Adrenal gland (tissue), 12 donors: Measurements from ENCODE around the gene CCDC174. TPM values are rescaled to one million over a fixed set of nuclear protein-coding genes. Genes with fewer than 3 reads are reported as not detected.

Experiments
- DNase-seq, 7 donors: peaks; one replicate each; pipeline ENCODE4 v3.0.0-alpha.2; 2019 to 2020
- H3K27ac ChIP-seq, 5 donors: fragments of 200-600 bp; sonication (generic) in 4 of 5; 1 replicate in 3 of 5; 2 replicates in 2 of 5; pipeline versions ENCODE4 v1.5.1 to v1.8.0; 2016 to 2020; ENCODE audit warnings: mild to moderate bottlenecking in 1 of 5
- H3K27me3 ChIP-seq: fragments of 200-600 bp; 2 replicates; pipeline ENCODE4 v1.8.0; 2021
- H3K36me3 ChIP-seq, 2 donors: fragments of 200-600 bp; replicated peaks in 1 of 2; 1 replicate in 1 of 2; 2 replicates in 1 of 2; pipeline versions ENCODE4 v1.5.1 to v1.8.0; 2018 to 2022
- H3K4me1 ChIP-seq, 2 donors: fragments of 200-600 bp; replicated peaks in 1 of 2; 1 replicate in 1 of 2; 2 replicates in 1 of 2; pipeline versions ENCODE4 v1.5.1 to v1.8.0; 2018 to 2021
- H3K4me3 ChIP-seq, 4 donors: fragments of 200-600 bp; sonication (generic) in 3 of 4; one replicate each; pipeline ENCODE4 v1.5.1; 2016 to 2018
- H3K9me3 ChIP-seq, 3 donors: fragments of 200-600 bp; sonication (generic) in 1 of 3; replicated peaks in 1 of 3; 1 replicate in 2 of 3; 2 replicates in 1 of 3; pipeline versions ENCODE4 v1.5.1 to v1.8.0; 2016 to 2021
- POLR2A ChIP-seq, 2 donors: fragments of 450-650 bp; IDR thresholded peaks; one replicate each; pipeline ENCODE4 v1.6.1; 2017; ENCODE audit warnings: antibody characterized with exemption in 2 of 2, mild to moderate bottlenecking in 2 of 2, moderate library complexity in 1 of 2
- WGBS, 4 donors: extraction: QIAGEN DNeasy Blood & Tissue Kit in 2 of 4; methylation state at CpG; one replicate each; pipeline versions ENCODE4 v1.1.5 to v1.1.7; 2013 to 2017; 5-methylcytosine and 5-hydroxymethylcytosine counted together
- intact Hi-C, 2 donors: fragments of 100-400 bp; cut with DNase I; formaldehyde crosslinking; loops; one replicate each; pipeline versions ENCODE4 v1.14.1 to v1.15.0; 2022 to 2023
- polyA plus RNA-seq, 3 donors: library from polyadenylated mRNA; stranded (reverse); fragments of 200-250 nt in 2 of 3; fragments of 350-450 nt in 1 of 3; fragmentation: Illumina TruSeq in 1 of 3; extraction: RNeasy Lipid Tissue Mini Kit (QIAGEN cat#74804) in 1 of 3; gene quantifications; one replicate each; pipeline ENCODE4 v1.2.3, GENCODE V29; 2013 to 2014
- total RNA-seq, 9 donors: library from RNA; depleted of rRNA in 4 of 9; stranded (reverse); fragments of >200 nt in 4 of 9; fragments of 120-200 nt in 1 of 9; fragmentation: NEBNext Ultra II Directional in 1 of 9; extraction: Animal tissue kit (Norgen Biotek cat#: 25700) in 1 of 9; gene quantifications; one replicate each; pipeline versions ENCODE4 v1.1.0 to v1.2.4, GENCODE V29; 2013 to 2023
- TF ChIP-seq, protein P1 (sequence below), 6 experiments: fragments of 450-650 bp in 4 of 6; fragments of 200-600 bp in 2 of 6; sonication (generic) in 1 of 6; IDR thresholded peaks; 1 replicate in 5 of 6; 2 replicates in 1 of 6; pipeline versions ENCODE4 v1.5.1 to v1.8.0; 2016 to 2021; ENCODE audit warnings: antibody characterized with exemption in 6 of 6, mild to moderate bottlenecking in 2 of 6, moderate library complexity in 1 of 6
- donor health status: healthy with polysubstance abuse.
- donor health status: Bipolar disorder and iron deficiency.
- donor health status: DM: yes; HTN: yes; CAD: no.
- donor health status: DM: no; HTN: no; CAD: no.
- donor health status: DM: no; HTN: no; CAD: no.
- donor health status: DM: yes; HTN: yes; CAD: no.

The CCDC174 gene
- total and polyA plus RNA-seq, 12 donors = 4.3 to 31.6 (median 20.1) TPM

DNA sequence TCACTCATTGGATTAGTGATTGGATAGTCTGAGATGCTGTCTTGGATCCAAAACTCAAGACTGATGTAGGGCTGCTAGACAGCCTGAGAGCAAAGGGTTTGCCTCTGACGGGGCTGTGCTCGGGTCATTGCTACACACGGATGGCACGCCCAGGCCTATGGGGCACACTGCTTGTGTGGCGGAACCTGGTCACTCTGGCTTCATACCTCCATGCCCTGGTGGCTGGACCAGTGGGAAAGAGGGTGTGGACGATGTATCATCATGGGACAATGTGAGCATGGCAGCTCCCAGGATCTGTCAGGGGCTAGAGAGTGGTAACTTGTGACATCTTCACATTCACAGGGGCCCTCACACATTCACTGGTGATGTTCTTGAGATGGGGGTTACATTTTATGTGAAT is 18.1 kb upstream of the CCDC174 start:
- H3K27ac ChIP-seq = no peak overlapping the region
- TF ChIP-seq, protein P1, sequence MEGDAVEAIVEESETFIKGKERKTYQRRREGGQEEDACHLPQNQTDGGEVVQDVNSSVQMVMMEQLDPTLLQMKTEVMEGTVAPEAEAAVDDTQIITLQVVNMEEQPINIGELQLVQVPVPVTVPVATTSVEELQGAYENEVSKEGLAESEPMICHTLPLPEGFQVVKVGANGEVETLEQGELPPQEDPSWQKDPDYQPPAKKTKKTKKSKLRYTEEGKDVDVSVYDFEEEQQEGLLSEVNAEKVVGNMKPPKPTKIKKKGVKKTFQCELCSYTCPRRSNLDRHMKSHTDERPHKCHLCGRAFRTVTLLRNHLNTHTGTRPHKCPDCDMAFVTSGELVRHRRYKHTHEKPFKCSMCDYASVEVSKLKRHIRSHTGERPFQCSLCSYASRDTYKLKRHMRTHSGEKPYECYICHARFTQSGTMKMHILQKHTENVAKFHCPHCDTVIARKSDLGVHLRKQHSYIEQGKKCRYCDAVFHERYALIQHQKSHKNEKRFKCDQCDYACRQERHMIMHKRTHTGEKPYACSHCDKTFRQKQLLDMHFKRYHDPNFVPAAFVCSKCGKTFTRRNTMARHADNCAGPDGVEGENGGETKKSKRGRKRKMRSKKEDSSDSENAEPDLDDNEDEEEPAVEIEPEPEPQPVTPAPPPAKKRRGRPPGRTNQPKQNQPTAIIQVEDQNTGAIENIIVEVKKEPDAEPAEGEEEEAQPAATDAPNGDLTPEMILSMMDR (IDR thresholded peaks at IDR 0.05) = no peak
- TF ChIP-seq POLR2A (IDR thresholded peaks at IDR 0.05) = no peak
- DNase-seq = no peak
- no peak overlapping the region for H3K4me3 ChIP-seq
- peaks cover 15% of the 10 kb centered on the region for H3K27me3 ChIP-seq
- WGBS, 4 donors = 65 to 83% (median 79%) methylated on average over 2 to 6 of the region's 6 CpGs
- intact Hi-C loops = no loop called here
- no peaks in the 10 kb centered on the region for H3K4me1 ChIP-seq
- H3K9me3 ChIP-seq = no peaks in the 10 kb centered on the region
- H3K36me3 ChIP-seq = no peaks in the 10 kb centered on the region

- WGBS, 4 donors = 29 to 35% (median 32%) methylated on average over 8 of the region's 8 CpGs
- TF ChIP-seq POLR2A (IDR thresholded peaks at IDR 0.05) = no peak
- TF ChIP-seq, protein P1 (IDR thresholded peaks at IDR 0.05) = peak; percentile 47 to 78 (median 66)
- H3K4me1 ChIP-seq = no peaks in the 10 kb centered on the region
- H3K36me3 ChIP-seq = no peaks in the 10 kb centered on the region
- intact Hi-C loops = no loop called here
- H3K4me3 ChIP-seq = no peak overlapping the region
- H3K27me3 ChIP-seq = peaks cover 19% of the 10 kb centered on the region
- H3K9me3 ChIP-seq = no peaks in the 10 kb centered on the region
- peak; percentile 26 to 78 (median 62) for DNase-seq
- H3K27ac ChIP-seq = no peak overlapping the region
These were observed 17.6 kb upstream of the CCDC174 start for GRCh38 chr3:14633819-14634424.

DNA sequence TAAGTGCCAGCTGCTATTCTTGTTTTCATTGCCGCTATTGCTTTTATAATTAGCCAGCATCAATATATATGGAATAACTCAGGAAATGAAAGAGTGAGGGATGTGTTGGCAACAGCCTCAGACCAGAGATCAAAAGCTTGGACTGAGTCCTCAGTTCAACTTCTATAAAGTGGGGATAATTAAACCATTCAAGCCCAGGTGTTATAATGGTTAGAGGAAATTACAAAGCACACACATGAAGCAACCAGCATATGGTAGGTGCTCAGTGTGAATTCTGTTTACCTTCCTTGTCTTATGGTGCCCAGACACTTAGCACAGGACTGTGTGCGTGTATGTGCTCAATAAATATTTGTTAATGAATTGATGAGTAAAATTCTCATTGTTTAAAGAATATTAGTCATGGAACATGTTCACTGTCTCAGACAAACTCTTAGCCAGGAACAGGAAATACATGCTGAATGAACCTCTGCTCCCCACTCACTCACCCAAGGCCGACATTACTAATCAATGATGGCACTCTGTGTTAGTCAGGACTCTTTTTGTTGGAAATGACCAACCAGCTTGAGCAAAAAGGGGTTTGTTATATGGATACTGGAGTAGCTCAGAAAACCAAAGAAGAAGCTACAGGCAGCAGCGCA is 16.7 kb upstream of the CCDC174 start:
- Histone ChIP-seq H3K27me3 (peaks cover 20% of the 10 kb centered on the region), H3K9me3 (no peaks in the 10 kb centered on the region), H3K4me1 (no peaks in the 10 kb centered on the region), H3K4me3 (no peak overlapping the region), H3K36me3 (no peaks in the 10 kb centered on the region), H3K27ac (no peak overlapping the region)
- no peak for DNase-seq
- WGBS, 4 donors = 60 to 76% (median 72%) methylated on average over 4 of the region's 4 CpGs
- intact Hi-C loops = no loop called here
- TF ChIP-seq, protein P1 (IDR thresholded peaks at IDR 0.05) = no peak
- no peak for TF ChIP-seq POLR2A (IDR thresholded peaks at IDR 0.05)

DNA sequence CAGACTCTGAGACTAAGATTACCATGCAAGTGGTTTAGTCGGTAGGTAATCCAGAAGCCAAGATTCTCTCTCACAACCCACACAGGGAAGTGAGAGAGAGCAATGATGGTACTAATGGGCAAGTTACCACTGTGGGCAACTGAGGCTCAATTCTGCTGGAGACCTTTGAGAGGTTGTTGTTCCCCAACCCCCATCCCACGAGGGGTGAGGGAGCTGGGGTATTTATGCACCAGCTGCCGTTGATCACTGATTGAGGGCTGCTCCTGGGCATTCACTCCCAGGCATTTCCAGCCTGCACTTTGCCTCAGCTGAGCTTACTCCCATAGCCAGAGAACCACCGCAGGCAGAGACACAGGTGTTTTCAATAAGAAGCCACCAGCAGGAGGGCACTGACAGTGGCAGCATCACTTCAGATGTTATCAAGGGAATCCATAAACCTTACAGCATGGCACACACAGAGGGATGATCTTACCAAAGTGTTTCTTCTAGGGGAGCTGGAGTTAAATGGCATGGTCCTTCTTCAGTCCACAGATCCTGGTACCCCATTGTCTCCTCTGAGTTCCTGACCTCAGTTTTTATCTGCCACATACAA is 15.0 kb upstream of the CCDC174 start:
- no peaks in the 10 kb centered on the region for H3K4me1 ChIP-seq
- peaks cover 27% of the 10 kb centered on the region for H3K27me3 ChIP-seq
- H3K4me3 ChIP-seq = no peak overlapping the region
- 48 to 65% (median 58%) methylated on average over 3 to 4 of the region's 4 CpGs for WGBS, 4 donors
- no peaks in the 10 kb centered on the region for H3K36me3 ChIP-seq
- no peaks in the 10 kb centered on the region for H3K9me3 ChIP-seq
- no peak overlapping the region for H3K27ac ChIP-seq
- intact Hi-C loops = no loop called here
- no peak for TF ChIP-seq POLR2A (IDR thresholded peaks at IDR 0.05)
- TF ChIP-seq, protein P1 (IDR thresholded peaks at IDR 0.05) = no peak
- DNase-seq = no peak
